Muscle layer of duodenum (tissue), 2 donors: ENCODE measurements around the gene EEF2K.
A peak's percentile ranks its signal among the peaks of the same experiment; 100 is the strongest.

ENCODE experiments used
- H3K27ac ChIP-seq: one replicate; pipeline ENCODE4 v1.7.0; 2013; ENCODE audit warnings: mild to moderate bottlenecking, low read length
- H3K27me3 ChIP-seq: one replicate; pipeline ENCODE4 v1.7.0; 2013; ENCODE audit warnings: low read depth, mild to moderate bottlenecking, control low read depth, low read length
- H3K36me3 ChIP-seq, 2 donors: one replicate each; pipeline ENCODE4 v1.7.0; 2013; ENCODE audit warnings: low read length in 2 of 2, control low read depth in 1 of 2, mild to moderate bottlenecking in 1 of 2; ENCODE audit not compliant: insufficient read depth in 2 of 2, control insufficient read depth in 1 of 2
- H3K4me1 ChIP-seq, 2 donors: one replicate each; pipeline ENCODE4 v1.7.0; 2013; ENCODE audit warnings: low read length in 2 of 2, mild to moderate bottlenecking in 2 of 2, control low read depth in 1 of 2, moderate library complexity in 1 of 2; ENCODE audit not compliant: insufficient read depth in 2 of 2, control insufficient read depth in 1 of 2
- H3K4me3 ChIP-seq, 2 donors: one replicate each; pipeline ENCODE4 v1.7.0; 2013; ENCODE audit warnings: low read length in 2 of 2, low read depth in 1 of 2, mild to moderate bottlenecking in 1 of 2
- H3K9me3 ChIP-seq, 2 donors: one replicate each; pipeline ENCODE4 v1.7.0; 2013; ENCODE audit warnings: low read length in 2 of 2, control low read depth in 1 of 2, mild to moderate bottlenecking in 1 of 2; ENCODE audit not compliant: control insufficient read depth in 1 of 2
- donor health status: healthy.

Gene EEF2K

GRCh38 chr16:22229889-22230288, 23.8 kb downstream of the EEF2K start:
- no peaks in the 10 kb centered on the region for H3K27me3 ChIP-seq
- peaks cover 0 to 24% of the 10 kb centered on the region in 2 donors for H3K36me3 ChIP-seq
- no peak overlapping the region for H3K4me3 ChIP-seq
- no peaks in the 10 kb centered on the region for H3K9me3 ChIP-seq
- H3K4me1 ChIP-seq: no peaks in the 10 kb centered on the region
- H3K27ac ChIP-seq: no peak overlapping the region

- Histone ChIP-seq H3K36me3 (peaks cover 0 to 17% of the 10 kb centered on the region in 2 donors), H3K9me3 (no peaks in the 10 kb centered on the region), H3K4me3 (no peak overlapping the region), H3K27ac (peak overlapping the region; percentile 72), H3K4me1 (no peaks in the 10 kb centered on the region), H3K27me3 (no peaks in the 10 kb centered on the region)
These were observed 26.4 kb downstream of the EEF2K start for GRCh38 chr16:22232277-22233036.

DNA sequence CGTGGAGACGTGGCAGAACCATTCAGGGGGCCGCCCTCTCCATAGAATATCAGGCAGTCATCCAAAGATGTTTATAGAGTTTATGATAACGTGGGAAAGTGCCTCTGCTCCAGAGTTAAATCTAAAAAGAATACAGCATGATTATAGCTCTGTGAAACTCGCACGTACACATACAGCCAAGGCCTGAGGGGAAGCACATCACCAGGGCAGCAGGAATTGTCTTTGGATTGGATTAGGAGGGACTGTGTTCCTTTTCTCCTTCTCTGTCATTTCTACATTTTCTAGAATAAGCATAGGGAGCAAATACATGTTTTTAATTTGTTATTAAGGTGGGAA, 26.9 kb downstream of the EEF2K start:
- no peaks in the 10 kb centered on the region for H3K4me1 ChIP-seq
- H3K9me3 ChIP-seq: no peaks in the 10 kb centered on the region
- H3K4me3 ChIP-seq: no peak overlapping the region
- peaks cover 0 to 18% of the 10 kb centered on the region in 2 donors for H3K36me3 ChIP-seq
- peak overlapping the region; percentile 72 for H3K27ac ChIP-seq
- H3K27me3 ChIP-seq: no peaks in the 10 kb centered on the region

- no peaks in the 10 kb centered on the region for H3K27me3 ChIP-seq
- H3K9me3 ChIP-seq: no peaks in the 10 kb centered on the region
- H3K4me3 ChIP-seq: no peak overlapping the region
- H3K36me3 ChIP-seq: peaks cover 0 to 7% of the 10 kb centered on the region in 2 donors
- H3K4me1 ChIP-seq: peaks cover 0 to 13% of the 10 kb centered on the region in 2 donors
- peak overlapping the region; percentile 29 for H3K27ac ChIP-seq
These were observed 30.0 kb downstream of the EEF2K start for GRCh38 chr16:22235839-22236745.

DNA sequence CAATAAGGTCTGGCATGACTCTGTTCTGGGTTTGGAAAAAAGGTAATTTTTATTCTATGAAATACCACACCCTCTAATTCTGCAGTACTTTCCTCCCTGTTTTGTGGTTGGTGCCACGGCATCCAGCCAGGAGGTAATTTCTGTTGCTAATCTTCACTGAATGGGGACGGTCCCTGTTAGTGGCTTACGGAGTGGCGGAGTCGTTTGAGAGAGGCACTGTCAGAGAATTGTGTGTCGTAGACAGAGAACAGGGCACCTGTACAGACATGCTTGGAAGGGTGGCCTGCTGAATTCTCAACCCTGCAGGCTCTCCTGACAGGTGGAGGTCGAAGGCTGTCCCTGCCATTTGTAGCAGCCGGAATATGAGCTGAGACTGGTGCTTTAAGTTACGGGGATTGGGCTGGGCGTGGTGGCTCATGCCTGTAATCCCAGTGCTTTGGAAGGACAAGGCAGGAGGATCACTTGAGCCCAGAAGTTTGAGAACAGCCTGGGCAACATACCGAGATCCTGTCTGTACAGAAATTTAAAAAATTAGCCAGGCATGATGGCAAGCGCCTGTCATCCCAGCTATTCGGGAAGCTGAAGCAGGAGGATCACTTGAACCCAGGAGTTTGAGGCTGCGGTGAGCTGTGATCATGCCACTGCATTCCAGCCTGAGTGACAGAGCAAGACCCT, 33.2 kb downstream of the EEF2K start:
- H3K36me3 ChIP-seq: peaks cover 0 to 7% of the 10 kb centered on the region in 2 donors
- H3K4me1 ChIP-seq: peaks cover 0 to 13% of the 10 kb centered on the region in 2 donors
- no peak overlapping the region for H3K4me3 ChIP-seq
- H3K27ac ChIP-seq: no peak overlapping the region
- no peaks in the 10 kb centered on the region for H3K9me3 ChIP-seq
- H3K27me3 ChIP-seq: no peaks in the 10 kb centered on the region

DNA sequence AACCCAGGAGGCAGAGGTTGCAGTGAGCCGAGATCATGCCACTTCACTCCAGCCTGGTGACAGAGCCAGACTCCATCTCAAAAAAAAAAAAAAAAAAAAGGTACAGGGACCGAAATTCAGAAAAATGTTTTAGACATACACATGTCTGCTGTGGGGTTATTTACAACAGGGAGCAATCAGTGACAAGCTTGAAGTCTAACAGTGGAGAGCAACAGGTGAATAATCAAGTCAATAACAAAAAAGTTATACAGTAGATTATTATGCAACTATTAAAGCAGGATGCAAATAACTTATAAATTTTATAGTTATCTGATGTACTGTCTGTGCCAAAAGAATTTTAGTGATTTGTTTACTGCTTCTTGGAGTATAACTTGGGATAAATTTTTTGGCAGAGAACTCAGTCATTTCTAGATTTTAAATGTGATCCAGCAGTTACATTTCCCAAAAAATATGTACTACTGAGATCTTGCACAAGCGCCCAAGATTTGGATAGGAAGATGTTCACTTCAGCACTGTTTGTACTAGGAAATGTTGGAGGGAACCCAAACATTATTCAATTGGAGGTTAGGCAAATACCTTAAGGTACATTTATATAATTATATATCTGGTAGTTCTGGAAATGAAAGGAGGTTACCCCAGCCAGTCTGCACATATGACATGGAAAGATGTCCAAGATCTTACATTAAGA, 34.1 kb downstream of the EEF2K start:
- Histone ChIP-seq H3K9me3 (no peaks in the 10 kb centered on the region), H3K27ac (no peak overlapping the region), H3K27me3 (no peaks in the 10 kb centered on the region), H3K4me1 (peaks cover 0 to 13% of the 10 kb centered on the region in 2 donors), H3K36me3 (peaks cover 1 to 15% of the 10 kb centered on the region in 2 donors), H3K4me3 (no peak overlapping the region)

DNA sequence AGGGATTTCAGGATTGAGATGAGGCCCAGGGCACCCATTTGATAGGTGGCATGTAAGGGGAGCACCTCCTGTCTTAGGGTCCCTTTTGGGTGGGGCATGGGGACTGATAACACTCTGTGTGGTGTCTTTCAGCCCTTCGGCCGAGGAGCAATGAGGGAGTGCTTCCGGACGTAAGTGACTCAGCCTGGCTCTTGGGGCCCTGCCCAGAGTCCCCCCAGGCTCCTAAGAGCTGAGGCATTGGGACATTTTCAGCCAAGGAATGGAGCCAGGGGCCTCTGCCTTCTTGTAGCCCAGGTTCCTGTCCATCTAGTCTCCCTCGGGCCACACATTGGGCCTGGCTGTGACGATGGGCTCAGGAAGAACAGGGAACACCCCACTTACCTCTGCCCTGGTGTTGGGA, 44.4 kb downstream of the EEF2K start:
- Histone ChIP-seq H3K4me1 (no peaks in the 10 kb centered on the region), H3K9me3 (peaks cover 3 to 6% of the 10 kb centered on the region in 2 donors), H3K36me3 (peaks cover 43 to 53% of the 10 kb centered on the region in 2 donors), H3K27me3 (no peaks in the 10 kb centered on the region), H3K4me3 (no peak overlapping the region), H3K27ac (no peak overlapping the region)

DNA sequence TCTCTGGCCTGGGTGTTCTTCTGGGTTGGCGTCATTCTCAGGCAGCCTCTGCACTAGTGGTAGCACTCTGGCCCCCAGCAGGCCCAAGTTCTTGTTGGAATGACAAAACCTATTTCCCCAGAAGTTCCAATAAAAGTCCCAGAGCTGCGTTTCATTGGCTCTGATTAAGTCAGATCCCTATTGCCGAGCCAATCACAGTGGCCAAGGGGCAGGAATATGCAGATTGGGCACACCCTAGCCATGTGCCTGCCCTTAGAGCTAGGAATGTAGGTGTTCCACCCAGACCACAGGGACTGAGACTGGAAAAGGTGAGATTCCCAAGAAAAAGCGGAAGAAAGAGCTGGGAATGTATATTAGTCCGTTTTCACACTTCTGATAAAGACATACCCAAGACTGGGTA, 46.2 kb downstream of the EEF2K start:
- Histone ChIP-seq H3K4me1 (no peaks in the 10 kb centered on the region), H3K4me3 (no peak overlapping the region), H3K27me3 (no peaks in the 10 kb centered on the region), H3K36me3 (peaks cover 47 to 57% of the 10 kb centered on the region in 2 donors), H3K9me3 (peaks cover 3 to 7% of the 10 kb centered on the region in 2 donors), H3K27ac (no peak overlapping the region)

DNA sequence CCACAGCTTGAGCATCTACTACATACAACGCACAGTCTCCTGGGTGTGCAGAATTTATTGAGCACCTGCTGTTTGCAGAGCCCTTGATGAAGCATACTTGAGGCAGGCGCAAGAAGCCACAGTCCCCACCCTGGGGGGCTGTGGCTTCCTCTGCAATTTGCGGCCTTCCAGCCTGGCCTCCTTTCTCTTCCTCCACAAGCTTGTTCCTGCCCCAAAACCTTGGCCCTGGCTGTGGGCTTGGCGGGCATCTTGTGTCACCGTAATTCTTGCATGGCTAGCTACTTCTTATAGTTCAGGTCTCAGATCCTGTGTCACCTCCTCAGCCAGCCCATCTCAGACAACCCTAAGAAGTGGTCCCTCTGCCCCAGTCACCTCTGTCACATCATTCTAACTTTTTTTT, 47.2 kb downstream of the EEF2K start:
- peaks cover 52 to 65% of the 10 kb centered on the region in 2 donors for H3K36me3 ChIP-seq
- no peak overlapping the region for H3K27ac ChIP-seq
- peaks cover 3 to 7% of the 10 kb centered on the region in 2 donors for H3K9me3 ChIP-seq
- no peaks in the 10 kb centered on the region for H3K4me1 ChIP-seq
- H3K4me3 ChIP-seq: no peak overlapping the region
- H3K27me3 ChIP-seq: no peaks in the 10 kb centered on the region

DNA sequence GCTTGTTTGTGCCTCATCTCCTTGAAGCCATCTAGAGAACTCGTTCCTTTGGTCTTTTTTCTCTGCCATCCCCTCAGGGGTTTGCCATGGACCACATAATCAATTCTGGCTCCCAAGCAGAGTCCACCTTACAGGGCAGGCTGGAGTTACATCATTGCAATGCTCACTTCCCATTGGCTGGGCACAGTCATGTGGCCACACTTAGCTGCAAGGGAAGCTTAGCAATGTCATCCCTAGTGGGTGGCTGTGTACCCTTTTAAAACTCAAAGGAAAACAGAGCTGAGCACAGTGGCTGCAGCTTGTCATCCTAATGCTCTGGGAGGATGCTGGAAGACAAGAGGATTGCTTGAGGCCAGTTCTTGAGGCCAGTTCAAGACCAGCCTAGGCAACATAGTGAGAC, 49.3 kb downstream of the EEF2K start:
- Histone ChIP-seq H3K4me1 (no peaks in the 10 kb centered on the region), H3K27ac (no peak overlapping the region), H3K27me3 (no peaks in the 10 kb centered on the region), H3K36me3 (peaks cover 58 to 81% of the 10 kb centered on the region in 2 donors), H3K4me3 (no peak overlapping the region), H3K9me3 (peaks cover 3 to 7% of the 10 kb centered on the region in 2 donors)
